Measurements from ENCODE around the gene SDC1. TPM values are rescaled to one million over a fixed set of nuclear protein-coding genes. Genes with fewer than 3 reads are reported as not detected.
A peak's percentile ranks its signal among the peaks of the same experiment; 100 is the strongest.
"Not testable (repeated sequence)": the region's sequence is repeated elsewhere in the genome, so short reads cannot be mapped to it uniquely, and the experiment has no call there.

Gene SDC1
- polyA plus RNA-seq, 3 donors from 2014 or later, result not detected

- no peaks in the 10 kb centered on the region for H3K9me3 Mint-ChIP-seq
These were observed 21.3 kb downstream of the SDC1 start for GRCh38 chr2:20203521-20204225.

GRCh38 chr2:20203072-20203471 is 21.9 kb downstream of the SDC1 start:
- H3K4me1 Mint-ChIP-seq, result peaks cover 0 to 2% of the 10 kb centered on the region in 2 donors
- DNase-seq, result no peak
- H3K9me3 Mint-ChIP-seq, result no peaks in the 10 kb centered on the region
- no peak overlapping the region for H3K4me3 Mint-ChIP-seq
- H3K36me3 Mint-ChIP-seq, result no peaks in the 10 kb centered on the region
- H3K27ac Mint-ChIP-seq, result no peak overlapping the region
- H3K27me3 Mint-ChIP-seq (ENCODE audit: low read depth in 3 of 3), result peaks cover 0 to 6% (median 0%) of the 10 kb centered on the region in 3 donors

More at GRCh38 chr2:20203521-20204225, 21.3 kb downstream of the SDC1 start:
- Mint-ChIP-seq H3K36me3 (no peaks in the 10 kb centered on the region), H3K4me3 (no peak overlapping the region), H3K27me3 (ENCODE audit: low read depth in 3 of 3) (peaks cover 0 to 6% (median 1%) of the 10 kb centered on the region in 3 donors), H3K4me1 (peaks cover 0 to 2% of the 10 kb centered on the region in 2 donors), H3K27ac (no peak overlapping the region)
- no peak for DNase-seq

GRCh38 chr2:20201671-20202070 is 23.3 kb downstream of the SDC1 start:
- DNase-seq, result no peak
- Mint-ChIP-seq H3K27me3 (ENCODE audit: low read depth in 3 of 3) (peaks cover 0 to 3% (median 0%) of the 10 kb centered on the region in 3 donors), H3K27ac (no peak overlapping the region), H3K4me1 (no peaks in the 10 kb centered on the region), H3K9me3 (no peaks in the 10 kb centered on the region), H3K36me3 (no peaks in the 10 kb centered on the region), H3K4me3 (no peak overlapping the region)

GRCh38 chr2:20200697-20201555 is 24.0 kb downstream of the SDC1 start:
- Mint-ChIP-seq H3K27ac (no peak overlapping the region), H3K27me3 (ENCODE audit: low read depth in 3 of 3) (peaks cover 0 to 3% (median 0%) of the 10 kb centered on the region in 3 donors), H3K36me3 (no peaks in the 10 kb centered on the region), H3K9me3 (no peaks in the 10 kb centered on the region), H3K4me1 (no peaks in the 10 kb centered on the region), H3K4me3 (no peak overlapping the region)
- no peak for DNase-seq

GRCh38 chr2:20199633-20200270 is 25.2 kb downstream of the SDC1 start:
- Mint-ChIP-seq H3K9me3 (no peaks in the 10 kb centered on the region), H3K36me3 (no peaks in the 10 kb centered on the region), H3K27ac (no peak overlapping the region), H3K4me3 (no peak overlapping the region), H3K27me3 (ENCODE audit: low read depth in 3 of 3) (peaks cover 0 to 2% (median 0%) of the 10 kb centered on the region in 3 donors), H3K4me1 (no peaks in the 10 kb centered on the region)
- no peak for DNase-seq

- Mint-ChIP-seq H3K9me3 (no peaks in the 10 kb centered on the region), H3K27me3 (ENCODE audit: low read depth in 3 of 3) (peaks cover 0 to 2% (median 0%) of the 10 kb centered on the region in 3 donors), H3K4me1 (no peaks in the 10 kb centered on the region), H3K4me3 (no peak overlapping the region), H3K27ac (no peak overlapping the region), H3K36me3 (no peaks in the 10 kb centered on the region)
- no peak for DNase-seq
These were observed 25.9 kb downstream of the SDC1 start for GRCh38 chr2:20198796-20199632.

- Mint-ChIP-seq H3K4me3 (no peak overlapping the region), H3K36me3 (no peaks in the 10 kb centered on the region), H3K27ac (no peak overlapping the region), H3K27me3 (ENCODE audit: low read depth in 3 of 3) (peaks cover 0 to 2% (median 0%) of the 10 kb centered on the region in 3 donors), H3K4me1 (no peaks in the 10 kb centered on the region), H3K9me3 (no peaks in the 10 kb centered on the region)
- no peak for DNase-seq
These were observed 26.9 kb downstream of the SDC1 start for GRCh38 chr2:20198001-20198400.

- H3K4me1 Mint-ChIP-seq, result no peaks in the 10 kb centered on the region
- H3K4me3 Mint-ChIP-seq, result no peak overlapping the region
- no peaks in the 10 kb centered on the region for H3K36me3 Mint-ChIP-seq
- DNase-seq, result no peak
- peaks cover 0 to 2% (median 0%) of the 10 kb centered on the region in 3 donors for H3K27me3 Mint-ChIP-seq (ENCODE audit: low read depth in 3 of 3)
- H3K27ac Mint-ChIP-seq, result no peak overlapping the region
- no peaks in the 10 kb centered on the region for H3K9me3 Mint-ChIP-seq
These were observed 27.7 kb downstream of the SDC1 start for GRCh38 chr2:20197192-20197591.

- Mint-ChIP-seq H3K36me3 (no peaks in the 10 kb centered on the region), H3K4me3 (no peak overlapping the region), H3K27me3 (ENCODE audit: low read depth in 3 of 3) (peaks cover 0 to 2% (median 0%) of the 10 kb centered on the region in 3 donors), H3K4me1 (no peaks in the 10 kb centered on the region), H3K9me3 (no peaks in the 10 kb centered on the region), H3K27ac (no peak overlapping the region)
- DNase-seq, result no peak
These were observed 28.2 kb downstream of the SDC1 start for GRCh38 chr2:20196657-20197161.

- no peaks in the 10 kb centered on the region for H3K36me3 Mint-ChIP-seq
- H3K4me1 Mint-ChIP-seq, result no peaks in the 10 kb centered on the region
- peaks cover 0 to 2% (median 0%) of the 10 kb centered on the region in 3 donors for H3K27me3 Mint-ChIP-seq (ENCODE audit: low read depth in 3 of 3)
- peak overlapping the region in 1 of 6 donors; percentile 26 for H3K27ac Mint-ChIP-seq
- H3K9me3 Mint-ChIP-seq, result no peaks in the 10 kb centered on the region
- H3K4me3 Mint-ChIP-seq, result no peak overlapping the region
- DNase-seq, result no peak
These were observed 28.8 kb downstream of the SDC1 start for GRCh38 chr2:20196053-20196656.

GRCh38 chr2:20195431-20196033 is 29.4 kb downstream of the SDC1 start:
- Mint-ChIP-seq H3K27ac (no peak overlapping the region), H3K9me3 (no peaks in the 10 kb centered on the region), H3K4me1 (no peaks in the 10 kb centered on the region), H3K36me3 (no peaks in the 10 kb centered on the region), H3K4me3 (no peak overlapping the region), H3K27me3 (ENCODE audit: low read depth in 3 of 3) (peaks cover 0 to 2% (median 0%) of the 10 kb centered on the region in 3 donors)
- DNase-seq, result no peak

- H3K27ac Mint-ChIP-seq; H3K27me3 Mint-ChIP-seq (ENCODE audit: low read depth in 3 of 3); H3K36me3 Mint-ChIP-seq; H3K4me3 Mint-ChIP-seq; H3K9me3 Mint-ChIP-seq; DNase-seq; H3K4me1 Mint-ChIP-seq: not testable (repeated sequence)
These were observed 29.9 kb downstream of the SDC1 start for GRCh38 chr2:20195016-20195411.
